NCI-H748 treated with DMSO at 0.1 percent for 48 hours (cell line): ENCODE data around the gene PRMT5.
"Not testable (repeated sequence)": the region's sequence is repeated elsewhere in the genome, so short reads cannot be mapped to it uniquely, and the experiment has no call there.

Experiments
- DNase-seq: peaks from one replicate; lab custom pipeline; 2025; lab: John Stamatoyannopoulos, UW

PRMT5 gene

DNA sequence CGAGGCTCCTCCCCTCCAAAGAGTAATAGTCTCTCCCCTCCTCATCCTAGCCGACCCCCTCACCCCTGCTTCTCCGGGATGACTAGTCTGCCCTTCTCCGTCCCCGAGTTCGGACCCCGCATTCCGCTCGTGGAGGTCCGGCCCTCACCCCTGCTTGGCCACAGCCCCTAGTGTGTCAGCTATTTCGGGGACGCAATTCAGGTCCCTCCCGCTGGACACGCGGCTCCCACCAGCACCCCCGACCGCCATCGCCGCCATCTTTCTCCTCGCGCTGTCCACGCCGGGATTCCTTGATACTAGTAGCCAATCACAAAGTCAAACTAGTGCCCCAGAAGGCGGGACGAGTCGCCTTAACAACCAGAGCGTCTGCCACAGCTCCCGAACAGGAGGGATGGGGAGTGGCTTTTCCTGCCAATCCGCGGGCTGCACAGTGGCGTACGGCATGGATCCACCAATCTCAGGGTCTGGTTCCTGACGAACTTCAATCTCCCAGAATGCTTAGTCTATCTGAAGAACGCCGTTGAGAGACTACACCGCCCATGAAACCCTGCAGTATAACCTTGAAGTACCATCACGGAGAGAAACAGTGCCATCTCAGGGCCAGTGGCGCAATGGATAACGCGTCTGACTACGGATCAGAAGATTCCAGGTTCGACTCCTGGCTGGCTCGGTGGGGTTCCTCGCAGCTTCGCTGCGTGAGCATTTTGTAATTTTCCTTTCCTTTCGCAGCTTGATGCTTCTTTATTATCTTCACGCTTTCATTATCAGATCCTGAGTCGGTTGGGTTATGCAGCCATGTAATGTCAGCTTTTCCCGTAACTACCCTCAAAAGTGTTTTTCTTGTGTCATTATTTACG lies at the start of gene PRMT5:
Gene PRMT5, minus strand, starts transcription at position 273 of the 857 bp plus-strand sequence. Its CDS starts 15 bp downstream, at position 258.
- peak; percentile 98 for DNase-seq

DNA sequence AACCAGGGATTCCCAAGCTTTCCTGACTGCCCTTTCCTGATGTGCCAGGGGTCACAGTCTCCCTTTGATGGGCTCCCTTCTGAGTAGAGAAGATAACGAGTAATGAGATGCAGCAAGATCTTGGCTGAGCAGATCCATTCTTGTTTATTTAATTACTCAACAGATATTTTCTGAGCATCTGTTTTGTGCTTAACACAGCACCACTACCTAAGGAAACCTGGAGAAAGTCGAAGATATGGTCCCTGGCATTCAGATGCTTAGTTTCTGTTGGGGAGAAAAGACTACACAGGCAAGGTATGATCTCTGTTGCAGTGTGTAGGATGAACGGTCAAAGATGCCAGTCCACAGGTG lies 49.3 kb upstream of the PRMT5 start:
- no peak for DNase-seq

DNA sequence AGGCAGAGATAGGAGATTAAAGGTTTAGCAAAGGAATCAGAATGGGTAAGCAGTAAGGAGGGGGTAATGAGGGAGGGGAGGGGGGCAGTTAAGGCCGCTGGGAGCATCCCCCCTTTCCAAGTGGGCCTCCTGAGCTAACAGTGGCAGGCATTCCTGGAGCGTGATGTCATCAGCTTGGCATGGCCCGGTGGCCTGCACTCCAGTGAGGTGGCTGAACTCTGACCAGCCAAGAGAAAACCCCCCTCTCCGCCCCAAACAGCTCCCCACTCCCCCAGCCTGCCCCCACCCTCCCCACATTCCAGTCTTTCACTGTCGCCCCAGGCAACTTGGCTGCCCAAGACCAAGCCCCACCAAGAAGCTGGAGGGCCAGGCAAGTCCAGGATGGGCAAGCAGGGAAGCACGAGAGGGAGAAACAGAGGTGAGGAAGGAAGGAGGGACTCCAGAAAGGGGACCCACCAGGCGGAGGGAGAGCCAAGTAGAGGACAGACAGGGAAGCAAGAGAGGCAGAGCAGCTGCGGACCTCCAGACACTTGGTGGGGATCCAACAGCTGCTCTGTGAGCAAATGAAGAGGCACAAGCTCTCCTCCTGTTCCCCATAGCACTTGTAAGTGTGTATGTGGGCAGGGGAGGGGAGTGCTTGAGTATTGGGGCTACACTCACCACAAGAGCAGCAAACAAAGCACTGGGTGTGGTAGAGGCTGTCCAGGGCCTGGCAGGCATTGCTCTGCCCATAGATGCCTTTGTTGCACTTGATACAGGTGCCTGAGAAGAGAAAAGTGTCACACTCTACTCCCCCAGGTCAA lies 48.7 kb upstream of the PRMT5 start:
- no peak for DNase-seq

DNA sequence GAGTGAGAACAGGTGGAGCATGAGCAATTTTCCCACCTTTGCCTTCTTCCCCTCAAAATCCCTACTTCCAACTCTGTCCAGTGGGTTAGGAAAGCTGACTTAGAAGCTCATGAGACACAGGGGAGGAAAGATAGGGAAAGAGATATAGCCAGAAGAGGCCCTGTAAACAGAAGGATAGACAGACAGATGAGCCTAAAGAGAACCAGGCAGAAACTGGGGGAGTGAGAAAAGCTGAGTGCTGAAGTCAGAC lies 48.2 kb upstream of the PRMT5 start:
- DNase-seq, result no peak

DNA sequence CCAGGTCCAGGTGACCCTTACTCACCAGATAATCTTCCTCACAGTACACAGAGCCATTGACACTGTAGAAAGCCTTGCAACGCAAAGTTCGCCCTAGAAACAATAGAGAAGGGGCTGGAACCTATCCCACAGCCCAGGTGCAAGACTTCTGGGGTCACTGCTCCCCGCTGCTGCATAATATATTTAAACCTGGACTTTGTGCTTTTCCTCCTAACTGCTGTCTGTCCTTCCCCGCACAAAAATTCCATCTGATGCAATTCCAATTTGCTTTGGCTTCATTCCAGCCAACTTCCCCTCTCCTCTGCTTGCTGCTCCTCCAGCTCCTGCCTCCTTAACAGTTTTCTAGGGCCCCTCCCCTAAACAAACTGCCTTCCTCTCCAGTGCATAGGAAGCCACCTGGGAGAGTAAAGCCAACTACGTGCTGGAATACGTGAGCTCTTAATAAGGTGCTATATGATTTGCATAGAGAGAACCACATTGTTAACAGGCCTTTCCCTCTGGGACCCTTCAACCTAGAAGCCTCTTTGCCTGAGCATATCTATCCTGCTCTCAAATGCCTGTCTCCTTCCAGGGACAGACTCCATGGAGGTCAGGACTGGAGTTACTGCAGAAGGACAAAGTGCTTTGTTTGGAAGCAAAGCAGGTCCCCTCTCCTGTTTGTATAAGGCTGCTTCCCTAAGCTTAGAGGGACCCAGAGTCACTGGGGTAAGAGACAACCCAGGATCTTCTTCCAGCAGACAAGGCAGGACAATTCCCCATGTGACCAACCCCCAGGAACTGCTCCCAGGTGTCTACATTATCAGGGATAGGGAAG lies 47.7 kb upstream of the PRMT5 start:
- DNase-seq, result no peak

DNA sequence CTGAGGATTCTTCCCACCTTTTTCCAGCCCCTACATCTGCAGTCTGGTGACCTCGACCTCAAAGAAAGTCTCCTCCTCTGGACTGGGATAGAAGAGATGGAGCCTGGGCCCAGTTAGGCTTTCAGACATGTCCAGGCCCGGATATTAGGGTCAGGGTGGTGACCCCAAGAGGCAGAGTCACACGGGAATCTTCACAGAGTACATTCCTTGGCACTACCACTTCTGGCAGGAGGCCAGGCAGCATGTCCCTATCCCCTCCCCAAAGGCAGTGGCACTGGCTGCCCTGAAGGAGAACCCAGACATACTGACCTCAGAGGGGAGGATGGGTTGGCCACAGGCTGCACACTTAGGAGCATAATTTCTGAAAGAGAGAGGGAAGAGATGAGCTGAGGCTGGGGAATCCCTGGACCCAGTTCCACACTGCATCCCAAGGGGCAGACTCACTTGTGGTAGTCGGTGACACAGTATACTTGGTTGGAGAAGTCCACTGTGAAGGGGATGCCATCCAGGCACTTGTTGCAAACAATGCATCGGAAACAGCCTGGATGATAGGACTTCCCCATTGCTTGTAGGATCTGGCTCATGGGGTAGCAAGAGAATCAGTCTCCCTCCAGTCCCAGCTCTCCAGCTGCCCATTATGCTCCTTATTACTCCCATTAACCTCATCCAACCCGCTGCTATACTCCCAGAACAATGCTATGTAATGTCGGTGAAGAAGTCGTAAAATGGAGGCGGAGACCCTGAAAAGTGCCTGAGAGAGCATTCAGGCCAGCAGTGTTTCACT lies 45.5 kb upstream of the PRMT5 start:
- no peak for DNase-seq

DNA sequence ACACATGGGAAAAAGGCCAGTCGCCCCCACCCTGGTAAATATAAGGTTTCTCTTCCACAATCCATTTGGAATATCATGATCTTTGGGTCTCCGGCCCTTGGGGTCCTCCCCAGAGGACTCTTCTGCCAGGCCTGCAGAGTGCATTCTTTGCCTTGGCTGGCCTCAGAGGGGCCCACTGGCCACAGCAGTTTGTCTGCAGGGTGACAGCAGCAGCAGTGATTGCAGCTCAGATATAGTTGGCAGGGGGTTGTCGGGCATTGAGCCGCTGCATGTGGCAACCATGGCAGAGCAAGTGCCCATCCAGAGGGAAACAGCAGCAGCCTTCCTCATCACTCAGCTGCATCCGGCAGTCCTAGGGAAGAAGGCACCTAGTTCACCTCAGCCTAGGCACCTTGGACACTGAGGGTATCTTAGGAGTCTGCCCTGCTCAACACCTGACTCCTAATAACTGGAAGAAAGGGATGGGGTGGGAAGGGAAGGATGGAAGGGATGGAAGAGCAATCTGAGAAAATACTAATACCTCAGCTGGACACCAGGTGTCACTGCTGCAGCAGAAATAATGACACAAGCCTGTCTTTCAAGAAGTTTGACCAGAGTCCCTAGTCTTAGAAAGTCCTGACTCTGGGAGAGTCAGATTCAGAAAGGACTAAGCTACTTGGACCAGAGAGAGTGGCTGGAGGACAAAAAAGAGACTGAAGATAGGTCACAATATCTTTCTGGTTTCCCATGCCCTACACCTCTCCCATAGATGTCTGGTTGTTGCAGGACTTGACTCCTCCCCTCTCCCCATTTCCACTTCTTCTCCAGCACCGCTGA lies 44.2 kb upstream of the PRMT5 start:
- peak; percentile 14 for DNase-seq

DNA sequence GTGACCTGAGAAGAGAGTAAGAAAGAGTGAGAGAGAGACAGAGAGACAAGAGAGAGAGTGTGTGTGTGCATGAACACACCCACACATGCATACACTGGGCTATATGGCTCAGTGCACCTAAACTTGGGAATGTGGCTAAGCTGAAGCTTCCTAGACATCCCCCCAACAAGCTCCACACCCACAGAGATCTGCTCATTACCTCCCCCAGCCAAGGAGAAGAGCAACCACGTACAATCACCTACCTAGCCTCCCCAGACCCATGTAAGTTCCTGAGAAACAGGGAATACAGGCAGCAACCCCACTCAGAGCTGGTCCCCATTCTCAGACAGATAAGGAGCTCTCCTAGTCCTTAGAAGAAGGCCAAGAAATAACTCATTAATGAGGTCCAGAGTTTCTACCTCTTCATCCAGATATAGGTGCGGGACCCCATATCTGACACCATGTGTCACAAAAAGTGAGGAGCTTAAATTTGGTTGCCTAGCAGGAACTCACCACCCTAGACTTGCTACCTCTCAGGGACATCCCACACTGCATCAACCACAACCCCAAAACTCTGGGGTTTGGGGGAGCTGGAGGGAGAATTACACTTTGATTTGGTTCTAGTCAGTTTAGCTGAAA lies 43.2 kb upstream of the PRMT5 start:
- no peak for DNase-seq

DNA sequence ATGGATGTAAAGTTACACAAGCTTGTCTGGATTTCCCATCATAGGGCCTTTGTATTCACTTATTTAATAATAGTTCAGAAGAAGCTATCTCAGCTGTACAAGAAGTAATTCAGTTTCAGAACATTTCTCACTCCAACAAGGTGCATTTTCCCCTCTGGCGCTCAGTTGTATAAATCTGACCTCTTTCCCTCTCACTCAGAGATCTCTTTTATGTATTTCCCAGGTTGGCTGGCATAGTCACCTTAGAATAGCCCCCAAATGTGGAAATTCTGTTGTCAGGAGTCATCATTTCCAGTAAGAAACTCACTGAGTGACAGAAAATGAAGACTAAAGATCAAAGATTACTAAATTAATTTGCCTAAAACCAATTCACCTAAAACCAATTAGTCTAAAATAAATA lies 42.0 kb upstream of the PRMT5 start:
- DNase-seq, result no peak

DNA sequence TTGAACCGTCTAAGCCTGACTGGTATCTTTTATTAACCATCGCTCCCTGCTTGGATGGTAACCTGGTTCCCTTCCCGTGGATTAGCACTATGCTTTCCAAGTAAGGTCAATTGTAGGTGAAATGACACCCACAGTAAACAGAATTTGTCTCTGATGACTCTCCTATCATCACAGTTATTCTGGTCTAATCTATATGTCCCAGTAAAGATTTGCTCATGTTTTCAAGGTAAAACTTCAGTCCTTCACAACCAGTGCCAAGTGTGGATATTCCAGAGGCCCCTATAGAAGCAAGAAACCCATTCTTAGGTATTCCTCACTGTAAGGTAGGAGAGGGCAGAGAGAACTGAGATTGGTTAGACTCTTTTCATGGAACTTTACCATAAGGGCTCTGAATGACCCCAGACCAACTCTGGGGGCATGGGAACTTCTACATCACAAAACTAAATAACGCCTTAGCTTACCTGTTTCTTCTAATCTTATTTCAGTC lies 37.6 kb upstream of the PRMT5 start:
- DNase-seq, result no peak

DNA sequence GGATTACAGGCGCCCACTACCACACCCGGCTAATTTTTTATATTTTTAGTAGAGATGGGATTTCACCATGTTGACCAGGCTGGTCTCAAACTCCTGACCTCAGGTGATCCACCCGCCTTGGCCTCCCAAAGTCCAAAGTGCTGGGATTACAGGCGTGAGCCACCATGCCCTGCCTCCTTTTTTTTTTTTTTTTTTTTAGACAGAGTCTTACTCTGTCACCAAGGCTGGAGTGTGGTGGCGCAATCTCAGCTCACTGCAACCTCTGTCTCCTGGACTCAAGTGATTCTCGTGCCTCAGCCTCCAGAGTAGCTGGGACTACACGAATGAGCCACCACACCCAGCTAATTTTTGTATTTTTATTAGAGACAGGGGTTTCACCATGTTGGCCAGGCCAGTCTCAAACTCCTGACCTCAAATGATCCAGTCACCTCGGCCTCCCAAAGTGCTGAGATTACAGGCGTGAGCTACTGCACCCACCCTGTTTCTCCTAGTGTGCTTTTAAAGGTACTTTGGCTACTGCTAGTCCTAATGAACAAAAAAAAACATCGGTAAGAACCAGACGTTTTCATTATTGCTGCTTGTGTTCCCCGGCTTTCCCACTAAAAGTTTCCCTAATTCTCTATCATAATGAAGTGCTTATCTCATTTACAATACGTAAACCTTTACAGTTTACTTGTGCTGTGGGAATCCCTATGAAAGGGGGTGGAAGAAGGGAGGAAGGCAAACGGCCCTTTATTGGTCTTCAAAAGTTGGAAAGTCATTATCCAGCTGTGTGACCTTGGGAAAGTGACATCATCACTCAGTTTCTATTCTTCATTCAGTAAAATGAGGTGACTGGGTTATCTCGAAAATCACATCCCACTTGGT lies 37.0 kb upstream of the PRMT5 start:
- not testable (repeated sequence) for DNase-seq

DNA sequence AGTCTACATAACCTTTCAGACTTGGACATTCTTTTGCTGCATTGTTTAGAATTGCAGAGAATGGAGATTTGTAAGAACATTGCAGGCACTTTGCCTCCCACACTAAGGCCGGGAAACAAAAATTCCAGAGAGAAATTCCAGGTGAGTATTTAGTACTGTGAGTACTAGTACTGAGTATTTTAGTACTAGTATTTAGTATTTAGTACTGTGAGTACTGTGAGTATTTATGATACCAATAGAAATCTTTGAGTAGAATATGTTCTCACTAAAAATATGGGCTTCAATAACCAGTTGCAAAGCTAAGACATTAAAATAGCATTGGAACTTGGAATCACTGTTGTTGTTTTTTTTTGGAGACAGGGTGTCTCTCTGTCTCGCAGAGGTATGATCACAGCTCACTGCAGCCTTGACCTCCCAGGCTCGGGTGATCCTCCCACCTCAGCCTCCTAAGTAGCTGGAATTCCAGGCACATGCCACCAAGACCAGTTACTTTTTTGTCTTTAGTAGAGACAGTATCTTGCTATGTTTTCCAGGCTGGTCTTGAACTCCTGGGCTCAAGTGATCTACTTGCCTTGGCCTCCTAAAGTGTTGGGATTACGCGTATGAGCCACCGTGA lies 33.0 kb upstream of the PRMT5 start:
- DNase-seq, result no peak

DNA sequence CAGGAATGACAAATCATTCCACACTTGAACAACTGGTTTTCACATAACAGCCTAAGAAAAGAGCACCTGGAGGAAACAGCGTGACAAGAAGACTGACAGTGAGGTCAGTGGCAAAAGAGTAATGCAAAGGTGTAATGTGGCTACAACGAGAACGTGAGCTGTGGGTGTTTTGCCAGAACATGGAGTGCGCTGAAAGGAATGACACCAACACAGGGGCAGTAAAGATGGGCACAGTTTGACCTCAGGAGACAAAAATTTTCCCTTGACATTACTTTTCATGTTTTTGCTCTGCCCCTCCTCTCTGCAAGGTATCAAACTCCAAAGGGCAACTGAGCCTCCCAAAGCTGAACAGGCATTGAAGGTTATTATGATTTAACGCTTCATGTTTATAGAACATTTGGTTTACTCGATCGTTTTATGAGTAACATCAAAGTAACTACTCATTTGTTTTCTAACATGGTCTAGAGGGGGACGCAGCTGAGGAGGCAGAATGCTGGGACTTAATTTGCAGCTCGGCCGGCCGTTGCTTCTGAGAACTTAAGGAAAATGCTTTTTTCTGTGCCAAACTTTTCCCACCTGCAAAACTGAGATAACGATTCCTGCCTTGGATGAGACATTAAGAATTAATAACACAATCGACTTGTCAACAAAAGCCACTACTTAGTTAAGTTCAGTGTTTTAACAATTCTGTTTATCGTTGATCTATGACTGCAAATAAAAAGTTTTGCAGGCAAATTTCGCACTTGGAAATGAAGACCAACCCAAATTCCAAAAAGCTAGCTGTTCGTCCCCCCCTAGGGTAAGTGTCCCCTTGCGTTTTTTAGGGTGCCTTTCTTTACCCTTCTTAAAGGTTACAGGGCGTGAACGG lies 26.8 kb upstream of the PRMT5 start:
- DNase-seq, result no peak

DNA sequence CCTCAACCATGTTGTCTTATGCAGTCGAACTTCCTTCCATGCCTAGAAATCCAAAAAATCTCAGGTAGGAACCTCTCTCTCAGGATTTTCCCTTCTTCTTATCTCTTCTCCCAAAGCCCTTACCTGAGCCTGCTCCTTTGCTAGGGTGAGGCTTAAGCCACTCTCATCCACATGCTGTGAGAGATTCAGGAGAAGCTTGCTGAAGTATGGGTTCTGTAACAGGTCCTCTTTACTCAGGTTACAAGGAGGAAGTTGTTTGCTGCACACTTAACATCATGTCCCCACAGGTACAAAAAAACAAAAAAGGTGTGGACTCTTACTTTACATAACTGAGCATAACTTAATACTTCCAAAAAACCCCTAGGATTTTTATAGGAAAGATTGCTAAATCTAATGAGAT lies 23.2 kb upstream of the PRMT5 start:
- DNase-seq, result no peak

DNA sequence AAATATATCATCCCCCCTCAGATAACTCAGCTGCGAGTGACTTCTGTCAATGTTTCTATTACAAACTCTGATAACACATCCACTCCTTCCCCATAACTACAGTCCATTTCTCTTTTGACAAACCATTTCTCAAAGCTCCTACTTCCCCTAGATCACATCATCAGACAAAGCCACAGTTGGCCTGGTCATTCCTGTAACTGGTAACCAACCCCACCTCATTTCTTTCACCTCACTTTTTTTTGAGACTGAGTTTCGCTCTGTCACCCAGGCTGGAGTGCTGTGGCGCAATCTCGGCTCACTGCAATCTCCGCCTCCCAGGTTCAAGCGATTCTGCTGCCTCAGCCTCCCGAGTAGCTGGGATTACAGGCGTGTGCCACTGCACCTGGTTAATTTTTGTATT lies 22.6 kb upstream of the PRMT5 start:
- not testable (repeated sequence) for DNase-seq

DNA sequence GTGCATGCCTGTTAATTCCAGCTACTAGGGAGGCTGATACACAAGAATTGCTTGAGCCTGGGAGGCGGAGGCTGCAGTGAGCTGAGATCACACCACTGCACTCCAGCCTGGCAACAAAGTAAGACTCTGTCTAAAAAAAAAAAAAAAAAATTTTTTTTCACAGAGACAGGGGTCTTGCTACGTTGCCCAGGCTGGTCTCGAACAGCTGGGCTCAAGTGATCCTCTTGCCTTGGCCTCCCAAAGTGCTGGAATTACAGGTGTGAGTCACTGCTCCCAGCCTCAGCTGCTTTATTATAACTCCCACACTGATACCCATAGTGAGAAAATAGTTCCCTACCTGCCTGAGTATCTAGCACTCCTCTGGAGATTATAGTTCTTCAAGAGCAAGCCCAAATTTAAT lies 16.5 kb upstream of the PRMT5 start:
- no peak for DNase-seq

DNA sequence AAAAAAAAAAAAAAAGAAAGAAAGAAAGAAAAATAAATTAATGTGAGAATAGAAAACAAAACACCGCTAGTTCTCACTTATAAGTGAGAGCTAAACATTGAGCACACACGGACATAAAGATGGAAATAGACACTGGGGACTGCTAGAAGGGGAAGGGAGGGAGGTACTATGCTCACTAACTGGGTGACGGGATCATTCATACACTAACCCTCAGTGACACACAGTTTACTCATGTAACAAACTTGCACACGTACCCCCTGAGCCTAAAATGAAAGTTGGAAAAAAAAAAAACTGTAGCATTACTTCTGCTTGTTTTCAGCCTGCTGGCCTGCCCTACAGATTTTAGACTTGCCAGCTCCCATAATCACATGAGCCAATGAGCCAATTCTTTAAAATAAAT lies 10.5 kb upstream of the PRMT5 start:
- DNase-seq, result no peak

DNA sequence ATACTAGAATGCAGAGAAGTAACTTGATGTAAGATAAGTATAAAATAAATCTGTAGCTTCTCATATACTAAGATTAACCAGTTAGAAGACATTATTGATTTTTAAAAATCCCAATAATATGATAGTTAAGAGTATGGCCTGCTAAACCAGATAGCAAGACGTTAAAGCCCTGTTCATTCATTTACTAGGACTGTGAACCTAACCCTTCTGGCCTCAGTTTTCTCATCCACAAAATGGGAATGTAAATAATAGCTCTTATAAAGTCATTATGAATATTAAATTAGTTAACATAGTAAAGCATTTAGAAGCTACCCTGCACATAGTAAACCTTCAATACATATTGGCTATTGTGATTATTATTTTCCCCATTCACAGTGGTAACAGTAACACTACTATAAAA lies 6.0 kb upstream of the PRMT5 start:
- no peak for DNase-seq
